DND-41 (cell line): ENCODE results near the gene TSPAN9.

Source experiments
- ATAC-seq: fragments of 200-7000 bp; cut with Tn5 transposase; 3 replicates; pipeline ENCODE4 v1.9.1; 2021; ENCODE audit warnings: low read depth; ENCODE audit not compliant: insufficient read depth
- DNase-seq: peaks from one replicate; pipeline ENCODE4 v3.0.0-alpha.2; 2020
- H2AFZ ChIP-seq: 2 replicates; pipeline ENCODE4 v1.6.0; 2012; ENCODE audit warnings: low read depth, low read length
- H3K27ac ChIP-seq: 2 replicates; pipeline ENCODE4 v1.5.1; 2012; ENCODE audit warnings: low read length, inconsistent platforms
- H3K27me3 ChIP-seq: fragments of 200-600 bp; sonication (generic); 2 replicates; pipeline ENCODE4 v1.6.0; 2012; ENCODE audit warnings: low read length, mild to moderate bottlenecking, inconsistent platforms; ENCODE audit not compliant: insufficient read depth, poor library complexity
- H3K36me3 ChIP-seq: 2 replicates; pipeline ENCODE4 v1.5.1; 2012; ENCODE audit warnings: low read length, inconsistent platforms; ENCODE audit not compliant: insufficient read depth
- H3K4me1 ChIP-seq: 2 replicates; pipeline ENCODE4 v1.5.1; 2012; ENCODE audit warnings: mild to moderate bottlenecking, low read length; ENCODE audit not compliant: insufficient read depth
- H3K4me2 ChIP-seq: 2 replicates; pipeline ENCODE4 v1.6.0; 2012; ENCODE audit warnings: mild to moderate bottlenecking, moderate library complexity, low read length, inconsistent platforms; ENCODE audit not compliant: insufficient read depth
- H3K4me3 ChIP-seq, 2 experiments: fragments of 200-600 bp in 1 of 2; shearing (Covaris generic) in 1 of 2; 2 replicates each; pipeline ENCODE4 v1.5.1; 2012 to 2016; ENCODE audit warnings: inconsistent platforms in 2 of 2, low read length in 2 of 2, mild to moderate bottlenecking in 2 of 2, low read depth in 1 of 2, moderate library complexity in 1 of 2
- H3K79me2 ChIP-seq: 2 replicates; pipeline ENCODE4 v1.6.0; 2012; ENCODE audit warnings: low read length, inconsistent platforms; ENCODE audit not compliant: insufficient read depth
- H3K9ac ChIP-seq: 2 replicates; pipeline ENCODE4 v1.6.0; 2012; ENCODE audit warnings: low read depth, mild to moderate bottlenecking, inconsistent platforms, low read length, moderate library complexity
- H3K9me3 ChIP-seq: 2 replicates; pipeline ENCODE4 v1.5.1; 2012; ENCODE audit warnings: low read length, moderate library complexity, mild to moderate bottlenecking, inconsistent platforms; ENCODE audit not compliant: insufficient read depth, severe bottlenecking
- H4K20me1 ChIP-seq: 2 replicates; pipeline ENCODE4 v1.6.0; 2012; ENCODE audit warnings: low read length; ENCODE audit not compliant: insufficient read depth
- EZH2 ChIP-seq: IDR thresholded peaks from 3 replicates; pipeline ENCODE4 v1.6.1; 2012; ENCODE audit warnings: borderline replicate concordance, low read depth, mild to moderate bottlenecking, moderate library complexity, low read length, inconsistent platforms; ENCODE audit not compliant: severe bottlenecking
- TF ChIP-seq, protein P1 (sequence below): IDR thresholded peaks from 2 replicates; pipeline ENCODE4 v1.5.1; 2012; ENCODE audit warnings: borderline replicate concordance, low read length, moderate library complexity, mild to moderate bottlenecking; ENCODE audit not compliant: poor library complexity, severe bottlenecking; ENCODE audit errors: extremely low read depth

Gene TSPAN9

DNA sequence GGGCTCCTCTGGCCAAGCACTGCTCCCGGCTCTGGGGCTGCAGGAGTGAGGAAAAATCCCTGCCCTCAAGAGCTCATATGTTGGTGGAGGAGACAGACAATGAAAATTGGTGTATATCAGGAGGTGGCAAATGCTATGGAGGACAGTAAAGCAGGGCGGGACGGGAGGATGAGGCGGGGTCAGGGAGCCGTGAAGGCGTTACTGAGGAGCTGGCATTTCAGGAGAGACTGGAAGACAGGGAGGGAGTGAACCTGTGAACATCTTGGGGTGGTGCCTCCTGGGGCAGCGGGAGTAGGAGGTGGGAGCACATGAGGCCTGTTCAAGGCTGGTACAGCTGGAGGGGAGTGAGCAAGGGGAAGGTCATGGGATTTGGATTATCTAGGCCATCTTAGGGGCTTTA lies 26.6 kb downstream of the TSPAN9 start:
- H3K79me2 ChIP-seq = no peaks in the 10 kb centered on the region
- no peak overlapping the region for H3K4me2 ChIP-seq
- no peaks in the 10 kb centered on the region for H3K4me1 ChIP-seq
- TF ChIP-seq, protein P1, sequence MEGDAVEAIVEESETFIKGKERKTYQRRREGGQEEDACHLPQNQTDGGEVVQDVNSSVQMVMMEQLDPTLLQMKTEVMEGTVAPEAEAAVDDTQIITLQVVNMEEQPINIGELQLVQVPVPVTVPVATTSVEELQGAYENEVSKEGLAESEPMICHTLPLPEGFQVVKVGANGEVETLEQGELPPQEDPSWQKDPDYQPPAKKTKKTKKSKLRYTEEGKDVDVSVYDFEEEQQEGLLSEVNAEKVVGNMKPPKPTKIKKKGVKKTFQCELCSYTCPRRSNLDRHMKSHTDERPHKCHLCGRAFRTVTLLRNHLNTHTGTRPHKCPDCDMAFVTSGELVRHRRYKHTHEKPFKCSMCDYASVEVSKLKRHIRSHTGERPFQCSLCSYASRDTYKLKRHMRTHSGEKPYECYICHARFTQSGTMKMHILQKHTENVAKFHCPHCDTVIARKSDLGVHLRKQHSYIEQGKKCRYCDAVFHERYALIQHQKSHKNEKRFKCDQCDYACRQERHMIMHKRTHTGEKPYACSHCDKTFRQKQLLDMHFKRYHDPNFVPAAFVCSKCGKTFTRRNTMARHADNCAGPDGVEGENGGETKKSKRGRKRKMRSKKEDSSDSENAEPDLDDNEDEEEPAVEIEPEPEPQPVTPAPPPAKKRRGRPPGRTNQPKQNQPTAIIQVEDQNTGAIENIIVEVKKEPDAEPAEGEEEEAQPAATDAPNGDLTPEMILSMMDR = no peak
- TF ChIP-seq EZH2 = no peak
- H2AFZ ChIP-seq = no peak overlapping the region
- no peaks in the 10 kb centered on the region for H3K27me3 ChIP-seq
- no peak overlapping the region for H3K9ac ChIP-seq
- ATAC-seq = no peak
- H3K4me3 ChIP-seq = no peak overlapping the region
- DNase-seq = no peak
- H4K20me1 ChIP-seq = no peaks in the 10 kb centered on the region
- H3K36me3 ChIP-seq = no peaks in the 10 kb centered on the region
- H3K27ac ChIP-seq = no peak overlapping the region
- H3K9me3 ChIP-seq = no peaks in the 10 kb centered on the region

DNA sequence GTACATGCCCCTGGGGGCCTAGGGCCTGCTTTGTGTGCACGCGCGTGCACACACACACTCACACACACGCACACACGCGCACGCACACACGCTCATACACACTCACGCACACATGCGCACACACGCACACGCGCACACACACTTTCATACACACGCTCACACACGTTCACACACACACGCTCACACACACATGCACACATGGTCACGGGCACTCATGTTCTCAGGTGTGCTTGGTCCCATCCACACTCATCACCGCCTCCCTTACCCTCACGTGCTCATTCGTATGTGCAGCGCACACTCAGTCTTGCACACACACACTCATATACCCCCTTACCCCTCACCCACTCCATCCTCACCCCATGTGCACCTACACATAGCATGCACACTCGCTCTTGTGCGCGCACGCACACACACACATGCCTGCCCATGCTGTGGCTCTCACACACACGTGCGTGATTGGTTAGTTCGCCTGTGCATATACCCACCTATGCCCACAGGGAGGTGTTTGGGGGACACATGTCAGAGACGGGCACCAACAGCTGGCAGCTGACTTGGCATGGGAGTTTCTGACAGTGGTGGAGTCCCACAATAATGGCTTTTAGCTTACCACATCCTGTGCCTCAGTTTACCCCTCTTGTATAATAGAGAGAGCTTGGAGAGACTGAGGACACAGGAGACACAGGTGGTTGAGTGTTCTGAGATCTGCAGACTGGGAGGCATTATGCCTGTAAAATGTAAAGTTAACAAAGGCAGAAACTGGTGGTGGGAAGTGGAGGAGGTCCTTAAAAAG lies 28.7 kb downstream of the TSPAN9 start:
- H3K36me3 ChIP-seq = no peaks in the 10 kb centered on the region
- TF ChIP-seq, protein P1 = no peak
- no peak overlapping the region for H2AFZ ChIP-seq
- DNase-seq = no peak
- no peaks in the 10 kb centered on the region for H3K79me2 ChIP-seq
- no peaks in the 10 kb centered on the region for H3K9me3 ChIP-seq
- no peak overlapping the region for H3K9ac ChIP-seq
- H3K27ac ChIP-seq = no peak overlapping the region
- no peaks in the 10 kb centered on the region for H3K4me1 ChIP-seq
- no peak for ATAC-seq
- H3K4me2 ChIP-seq = no peak overlapping the region
- H4K20me1 ChIP-seq = no peaks in the 10 kb centered on the region
- no peak overlapping the region for H3K4me3 ChIP-seq
- H3K27me3 ChIP-seq = no peaks in the 10 kb centered on the region

DNA sequence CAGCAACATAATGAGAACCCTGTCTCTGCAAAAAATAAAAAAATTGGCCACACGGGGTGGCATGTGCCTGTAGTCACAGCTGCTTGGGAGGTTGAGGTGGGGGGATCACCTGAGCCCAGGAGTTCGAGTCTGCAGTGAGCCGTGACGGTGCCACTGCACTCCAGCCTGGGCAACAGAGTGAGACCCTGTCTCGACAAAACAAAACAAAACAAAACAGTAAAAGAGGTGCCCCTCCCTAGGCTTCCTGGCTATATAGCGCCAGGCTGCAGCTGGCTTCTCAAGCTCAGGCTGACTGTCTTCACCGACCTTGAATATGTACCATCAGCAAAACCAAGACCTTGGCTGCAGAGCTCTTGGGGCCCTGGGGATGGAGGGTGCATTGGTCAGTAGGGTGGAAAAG lies 29.4 kb downstream of the TSPAN9 start:
- no peaks in the 10 kb centered on the region for H3K9me3 ChIP-seq
- no peaks in the 10 kb centered on the region for H3K36me3 ChIP-seq
- H3K4me2 ChIP-seq = no peak overlapping the region
- H3K79me2 ChIP-seq = no peaks in the 10 kb centered on the region
- DNase-seq (no peak), ATAC-seq (no peak)
- no peak overlapping the region for H3K27ac ChIP-seq
- no peak overlapping the region for H3K9ac ChIP-seq
- no peaks in the 10 kb centered on the region for H3K4me1 ChIP-seq
- H3K4me3 ChIP-seq = no peak overlapping the region
- TF ChIP-seq EZH2 = no peak
- TF ChIP-seq, protein P1 = no peak
- no peaks in the 10 kb centered on the region for H3K27me3 ChIP-seq
- no peak overlapping the region for H2AFZ ChIP-seq
- H4K20me1 ChIP-seq = no peaks in the 10 kb centered on the region

DNA sequence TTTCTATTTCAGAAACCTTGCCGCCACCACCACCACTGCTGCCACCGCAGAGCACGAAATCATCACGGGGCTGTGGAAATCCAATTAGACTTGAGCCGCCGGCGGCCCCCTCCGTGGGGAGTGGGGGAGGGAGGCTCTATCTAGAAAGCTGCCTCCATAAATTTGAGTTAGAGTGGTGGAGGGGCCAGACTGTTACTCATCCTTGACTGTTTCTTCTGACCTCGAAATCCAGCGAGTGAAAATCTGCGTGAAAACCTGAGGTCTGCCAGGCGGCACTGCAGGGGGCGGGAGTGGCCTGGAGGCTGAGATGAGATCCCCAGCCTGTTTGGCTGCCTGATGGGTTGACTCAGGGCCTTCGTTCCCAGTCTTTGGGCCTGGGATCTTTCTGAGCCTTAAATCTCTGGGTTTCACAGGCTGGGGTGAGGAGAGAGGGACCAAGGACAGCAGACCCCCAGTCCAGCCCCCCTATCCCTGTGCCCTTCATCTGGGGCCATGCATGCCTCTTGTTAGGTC lies 29.9 kb downstream of the TSPAN9 start:
- Histone ChIP-seq H3K27ac (no peak overlapping the region), H3K36me3 (no peaks in the 10 kb centered on the region), H3K4me3 (no peak overlapping the region), H3K27me3 (no peaks in the 10 kb centered on the region), H4K20me1 (no peaks in the 10 kb centered on the region), H2AFZ (no peak overlapping the region), H3K4me2 (no peak overlapping the region), H3K4me1 (no peaks in the 10 kb centered on the region), H3K9me3 (no peaks in the 10 kb centered on the region), H3K9ac (no peak overlapping the region), H3K79me2 (no peaks in the 10 kb centered on the region)
- DNase-seq (no peak), ATAC-seq (no peak)
- no peak for TF ChIP-seq EZH2
- TF ChIP-seq, protein P1 = no peak
